GM12873 (cell line): Measurements from ENCODE around the gene CACNA1C.

Experiments
- TF ChIP-seq, protein P1 (sequence below): IDR thresholded peaks from 2 replicates; pipeline ENCODE4 v1.5.1; 2012; ENCODE audit warnings: low read depth, mild to moderate bottlenecking, moderate library complexity, low read length, control low read depth; ENCODE audit not compliant: insufficient read depth; ENCODE audit errors: missing control alignments

Gene CACNA1C

DNA sequence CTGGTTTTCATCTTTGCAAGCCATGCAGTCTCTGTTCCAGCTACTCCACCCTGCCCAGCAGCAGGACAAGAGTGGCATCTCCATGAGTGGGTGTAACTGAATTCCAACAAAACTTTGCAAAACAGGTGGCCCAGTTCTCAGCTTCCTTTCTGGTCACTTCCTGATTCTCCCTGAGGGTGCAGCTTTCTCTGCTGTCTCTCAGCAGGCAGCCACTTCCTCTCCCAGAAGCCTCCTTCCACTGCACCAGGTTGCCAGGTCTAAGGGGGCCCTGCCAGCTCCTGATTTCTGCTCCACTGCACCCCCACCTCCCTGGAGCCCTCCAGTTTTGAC lies 400.9 kb downstream of the CACNA1C start:
- TF ChIP-seq, protein P1, sequence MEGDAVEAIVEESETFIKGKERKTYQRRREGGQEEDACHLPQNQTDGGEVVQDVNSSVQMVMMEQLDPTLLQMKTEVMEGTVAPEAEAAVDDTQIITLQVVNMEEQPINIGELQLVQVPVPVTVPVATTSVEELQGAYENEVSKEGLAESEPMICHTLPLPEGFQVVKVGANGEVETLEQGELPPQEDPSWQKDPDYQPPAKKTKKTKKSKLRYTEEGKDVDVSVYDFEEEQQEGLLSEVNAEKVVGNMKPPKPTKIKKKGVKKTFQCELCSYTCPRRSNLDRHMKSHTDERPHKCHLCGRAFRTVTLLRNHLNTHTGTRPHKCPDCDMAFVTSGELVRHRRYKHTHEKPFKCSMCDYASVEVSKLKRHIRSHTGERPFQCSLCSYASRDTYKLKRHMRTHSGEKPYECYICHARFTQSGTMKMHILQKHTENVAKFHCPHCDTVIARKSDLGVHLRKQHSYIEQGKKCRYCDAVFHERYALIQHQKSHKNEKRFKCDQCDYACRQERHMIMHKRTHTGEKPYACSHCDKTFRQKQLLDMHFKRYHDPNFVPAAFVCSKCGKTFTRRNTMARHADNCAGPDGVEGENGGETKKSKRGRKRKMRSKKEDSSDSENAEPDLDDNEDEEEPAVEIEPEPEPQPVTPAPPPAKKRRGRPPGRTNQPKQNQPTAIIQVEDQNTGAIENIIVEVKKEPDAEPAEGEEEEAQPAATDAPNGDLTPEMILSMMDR: no peak

DNA sequence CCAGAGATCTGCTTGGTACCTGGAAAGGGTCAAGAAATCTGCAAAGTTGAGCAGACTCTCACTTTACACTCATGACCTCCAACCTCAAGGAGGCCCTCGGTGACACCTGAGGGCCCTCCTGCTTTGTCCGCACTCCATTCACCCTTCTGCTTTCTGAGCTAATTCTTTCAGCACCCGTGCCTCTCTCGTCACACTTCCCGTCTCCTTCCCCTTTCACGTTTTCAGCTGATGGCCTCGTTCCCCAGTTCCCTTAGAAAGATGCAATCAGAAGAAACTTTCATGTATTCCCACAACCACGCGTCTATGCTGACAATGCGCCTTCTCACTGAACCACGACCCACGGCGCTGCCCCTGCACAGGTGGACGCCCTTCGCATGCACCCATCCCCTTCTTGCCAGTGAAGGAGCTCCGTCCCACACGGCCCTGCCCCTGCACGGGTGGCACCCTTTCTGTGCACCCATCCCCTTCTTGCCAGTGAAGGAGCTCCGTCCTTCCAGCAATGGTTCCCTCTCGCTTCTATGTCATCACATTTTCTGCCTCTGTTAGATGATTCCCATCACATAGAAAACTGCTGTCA lies 401.9 kb downstream of the CACNA1C start:
- TF ChIP-seq, protein P1: no peak

DNA sequence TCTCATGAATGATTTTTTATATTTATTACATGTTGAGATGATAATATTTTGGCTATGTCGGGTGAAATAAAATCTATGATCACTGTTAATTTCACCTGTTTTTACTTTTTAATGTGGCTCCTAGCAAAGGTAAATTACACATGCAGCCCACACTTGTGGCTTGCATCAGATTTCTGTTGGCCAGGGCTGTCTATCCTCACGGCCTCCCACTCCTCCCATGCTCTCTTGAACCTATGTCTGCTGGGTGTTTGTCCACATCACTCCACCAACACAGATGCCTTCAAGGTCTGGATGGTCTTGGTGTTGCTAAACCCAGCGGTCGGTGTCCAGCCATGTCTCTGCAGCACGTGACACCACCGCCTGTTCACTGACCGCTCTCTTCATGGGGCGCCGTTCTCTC lies 402.6 kb downstream of the CACNA1C start:
- TF ChIP-seq, protein P1: no peak

DNA sequence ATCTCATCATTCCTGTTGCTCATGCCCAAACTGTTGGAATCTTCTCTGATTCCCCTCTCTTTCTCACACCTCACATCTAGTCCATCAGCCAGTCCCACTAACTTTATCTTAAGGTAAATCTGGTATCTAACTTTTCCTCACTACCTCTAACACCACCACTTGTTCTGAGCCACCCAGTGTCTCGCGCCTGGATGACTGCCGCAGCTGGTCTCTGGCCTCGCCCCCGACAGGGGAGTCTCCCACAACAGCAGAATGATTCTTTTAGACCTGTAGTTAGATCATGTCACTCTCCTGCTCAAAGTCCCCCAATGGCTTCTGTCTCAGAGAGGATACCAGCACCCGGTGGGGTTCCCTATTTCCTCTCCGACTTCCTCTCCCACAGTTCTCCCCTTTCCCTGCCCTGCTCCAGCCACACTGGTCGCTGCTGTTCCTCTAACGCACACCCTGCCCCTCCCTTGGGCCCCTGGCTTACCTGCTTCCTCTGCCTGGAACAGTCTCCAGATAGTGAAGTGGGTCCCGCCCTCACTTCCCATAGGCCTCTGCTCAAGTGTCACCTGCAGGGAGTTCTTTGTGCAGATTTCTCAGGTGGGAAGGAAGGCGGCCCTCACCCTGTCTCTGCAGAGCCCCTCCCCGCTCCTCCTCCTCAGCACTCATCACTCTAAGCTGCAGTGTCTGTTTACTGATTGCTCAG lies 403.5 kb downstream of the CACNA1C start:
- TF ChIP-seq, protein P1: no peak

DNA sequence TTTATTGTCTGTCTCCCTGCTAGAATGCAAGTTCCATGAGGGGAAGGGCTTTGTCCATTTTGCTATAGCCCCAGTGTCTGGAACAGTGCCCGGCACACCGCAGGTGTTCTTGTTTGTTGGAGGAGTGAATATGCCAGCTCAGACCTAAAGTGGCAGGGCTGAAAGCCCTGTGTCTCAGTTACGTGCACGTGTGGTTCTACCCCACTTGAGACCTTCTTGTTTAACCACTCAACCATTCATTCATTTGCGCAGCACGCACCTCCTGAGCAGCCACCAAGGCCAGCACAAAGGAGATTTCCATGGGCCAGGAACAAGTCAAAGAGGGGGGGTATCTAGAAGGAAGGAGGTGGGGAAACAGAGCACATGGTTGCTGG lies 404.0 kb downstream of the CACNA1C start:
- TF ChIP-seq, protein P1: no peak

DNA sequence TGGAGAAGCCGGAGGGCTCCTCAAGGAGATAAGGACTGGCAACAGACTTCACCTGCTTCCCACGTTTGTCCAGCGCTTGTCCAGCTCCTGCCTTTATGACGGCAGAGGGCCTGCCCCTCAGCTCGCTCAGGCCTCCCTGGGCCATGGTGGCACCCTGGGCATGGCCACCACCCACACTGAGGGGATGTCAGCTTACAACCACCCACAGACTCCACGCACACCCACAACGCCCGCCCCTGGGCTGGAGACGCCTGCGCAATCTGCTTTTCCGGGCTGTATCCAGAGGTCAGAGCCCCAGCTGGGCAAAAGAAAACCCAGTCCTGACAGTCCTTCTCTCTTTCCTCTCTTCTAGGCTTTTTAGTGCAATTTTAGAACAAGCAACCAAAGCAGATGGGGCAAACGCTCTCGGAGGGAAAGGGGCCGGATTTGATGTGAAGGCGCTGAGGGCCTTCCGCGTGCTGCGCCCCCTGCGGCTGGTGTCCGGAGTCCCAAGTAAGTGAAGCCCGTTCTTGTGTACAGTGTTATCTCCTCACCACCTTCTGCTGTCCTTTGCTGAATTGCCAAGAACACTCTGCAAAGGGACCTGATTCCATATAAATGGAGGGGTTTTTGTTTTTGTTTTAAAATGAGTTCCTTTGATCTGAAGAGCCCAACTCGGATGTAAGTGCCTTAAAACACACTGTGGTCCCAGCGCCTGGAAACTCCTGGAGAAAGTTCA lies 404.6 kb downstream of the CACNA1C start:
- TF ChIP-seq, protein P1: no peak

DNA sequence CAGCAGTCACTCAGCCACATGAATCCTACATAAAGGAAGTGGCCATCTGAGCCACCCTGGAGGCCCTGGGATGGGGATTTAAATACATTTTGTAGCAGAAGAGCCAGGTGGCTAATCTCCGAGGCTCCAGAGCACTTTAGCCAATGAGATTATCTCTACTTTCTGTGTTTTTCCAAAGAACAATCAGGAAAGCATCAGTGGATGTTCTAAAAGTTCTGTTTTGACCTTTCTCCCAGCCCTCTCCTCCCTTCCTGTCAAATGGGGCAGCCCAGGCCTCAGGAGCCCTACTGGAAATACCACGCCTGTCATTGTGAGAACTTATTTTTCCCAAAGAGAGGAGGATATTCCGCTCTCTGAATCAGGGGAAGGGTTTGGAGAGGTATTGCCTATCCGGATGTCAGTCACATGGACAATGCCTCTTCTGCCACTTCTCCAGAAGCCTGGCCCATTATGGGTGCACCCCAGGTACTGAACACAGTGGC lies 405.2 kb downstream of the CACNA1C start:
- TF ChIP-seq, protein P1: no peak
